Ectodermal cell (in vitro differentiated cells): ENCODE data around the gene FLNB.

Experiments used
- H3K27ac ChIP-seq: 2 replicates; pipeline ENCODE4 v1.7.0; 2013; ENCODE audit warnings: mild to moderate bottlenecking, low read depth, low read length; ENCODE audit not compliant: insufficient read depth, poor library complexity, severe bottlenecking
- H3K27me3 ChIP-seq: 2 replicates; pipeline ENCODE4 v1.7.0; 2013; ENCODE audit warnings: mild to moderate bottlenecking, low read length; ENCODE audit not compliant: insufficient read depth, control insufficient read depth, poor library complexity, severe bottlenecking
- H3K36me3 ChIP-seq: one replicate; pipeline ENCODE4 v1.7.0; 2013; ENCODE audit warnings: low read length; ENCODE audit not compliant: control insufficient read depth, insufficient read depth
- H3K4me1 ChIP-seq: one replicate; pipeline ENCODE4 v1.7.0; 2013; ENCODE audit warnings: low read length; ENCODE audit not compliant: control insufficient read depth, insufficient read depth
- H3K4me3 ChIP-seq: 2 replicates; pipeline ENCODE4 v1.7.0; 2013; ENCODE audit warnings: low read depth, low read length, control low read depth; ENCODE audit not compliant: insufficient read depth
- H3K9me3 ChIP-seq: 2 replicates; pipeline ENCODE4 v1.7.0; 2013; ENCODE audit warnings: mild to moderate bottlenecking, low read length, moderate library complexity; ENCODE audit not compliant: control insufficient read depth
- WGBS, 2 experiments: methylation state at CpG; one replicate each; pipeline ENCODE4 v1.1.7; 2013; ENCODE audit warnings: missing lambda C conversion rate in 2 of 2; 5-methylcytosine and 5-hydroxymethylcytosine counted together

The FLNB gene

DNA sequence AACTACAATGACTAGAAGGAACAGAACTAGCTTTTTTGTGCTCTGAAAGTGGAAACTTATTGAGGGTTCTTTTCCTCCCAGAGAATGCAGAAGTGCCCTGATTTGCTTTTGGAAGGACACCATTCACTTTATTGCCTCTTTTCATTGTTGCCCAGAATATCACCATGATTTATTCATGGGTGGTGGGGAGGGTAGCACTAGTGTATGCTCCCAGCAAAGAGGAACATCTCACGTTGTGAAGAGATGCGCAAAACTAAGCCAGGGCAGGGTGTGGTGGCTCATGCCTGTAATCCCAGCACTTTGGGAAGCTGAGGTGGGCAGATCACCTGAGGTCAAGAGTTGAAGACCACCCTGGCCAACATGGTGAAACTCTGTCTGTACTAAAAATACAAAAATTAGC lies 31.4 kb downstream of the FLNB start:
- H3K36me3 ChIP-seq: no peaks in the 10 kb centered on the region
- H3K4me1 ChIP-seq: peaks cover 24% of the 10 kb centered on the region
- no peaks in the 10 kb centered on the region for H3K9me3 ChIP-seq
- H3K4me3 ChIP-seq: no peak overlapping the region
- no peak overlapping the region for H3K27ac ChIP-seq
- 67 to 74% methylated on average over 2 of the region's 2 CpGs for WGBS, 2 experiments
- no peaks in the 10 kb centered on the region for H3K27me3 ChIP-seq

DNA sequence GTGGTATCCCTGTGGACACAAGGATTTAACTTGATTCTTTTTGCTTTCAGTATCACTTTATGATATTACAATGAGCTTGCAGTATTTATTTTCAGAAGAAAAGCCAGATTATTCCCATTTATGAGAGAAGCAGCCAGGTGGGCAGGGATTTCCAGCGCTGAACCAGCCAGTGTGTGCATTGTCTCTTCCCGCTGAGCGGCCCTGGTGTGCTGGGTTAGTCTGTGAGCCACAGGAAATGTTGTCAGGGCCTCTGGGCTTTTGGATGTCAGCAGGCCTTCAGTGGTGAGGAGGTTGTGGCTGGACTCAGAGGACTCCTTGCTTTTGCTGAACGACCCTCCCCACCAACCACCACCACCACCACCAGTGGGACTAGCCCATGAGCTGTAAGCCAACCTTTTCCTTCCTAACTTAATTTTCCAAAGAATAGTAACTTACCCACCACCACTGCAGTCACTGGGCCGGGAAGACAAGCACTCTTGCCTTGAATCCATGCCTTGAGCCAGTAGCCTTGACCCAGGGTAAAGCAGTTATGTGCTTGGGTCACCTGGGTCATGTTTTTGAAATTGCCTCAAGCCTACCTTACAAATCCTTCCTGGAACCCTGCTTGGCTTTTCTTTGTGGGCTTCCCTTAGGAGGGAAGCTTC lies 33.1 kb downstream of the FLNB start:
- Histone ChIP-seq H3K27ac (no peak overlapping the region), H3K36me3 (no peaks in the 10 kb centered on the region), H3K9me3 (no peaks in the 10 kb centered on the region), H3K27me3 (no peaks in the 10 kb centered on the region), H3K4me3 (no peak overlapping the region), H3K4me1 (peaks cover 24% of the 10 kb centered on the region)
- 56 to 59% methylated on average over 5 of the region's 5 CpGs for whole genome bisulfite sequencing, 2 experiments

DNA sequence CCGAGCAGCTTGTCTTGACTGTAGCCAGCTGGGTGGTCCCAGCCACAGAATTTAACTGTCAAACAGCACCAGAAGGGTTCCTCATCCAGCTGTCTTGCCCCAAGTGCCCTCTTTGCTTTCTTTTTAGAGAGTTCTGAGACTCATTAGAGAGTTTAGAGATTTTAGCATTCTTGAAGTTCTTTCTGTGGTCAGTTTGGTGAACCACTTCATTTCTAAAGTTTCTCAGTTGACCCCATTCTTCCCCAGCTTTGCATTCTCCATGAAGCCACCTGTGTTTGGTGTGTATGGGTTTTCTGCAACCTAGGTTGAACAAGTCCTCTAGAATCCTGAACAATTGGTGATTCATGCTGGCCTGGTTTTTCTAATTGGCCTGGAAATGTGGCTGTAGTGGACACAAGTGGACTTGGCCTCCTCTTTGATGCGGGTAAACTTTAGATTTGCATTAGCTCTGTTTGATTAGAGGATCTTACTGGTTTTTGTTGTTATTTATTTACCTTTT lies 33.7 kb downstream of the FLNB start:
- no peaks in the 10 kb centered on the region for H3K27me3 ChIP-seq
- no peak overlapping the region for H3K27ac ChIP-seq
- WGBS, 2 experiments: 47 to 53% methylated on average over 2 of the region's 2 CpGs
- H3K4me3 ChIP-seq: no peak overlapping the region
- peaks cover 24% of the 10 kb centered on the region for H3K4me1 ChIP-seq
- no peaks in the 10 kb centered on the region for H3K36me3 ChIP-seq
- no peaks in the 10 kb centered on the region for H3K9me3 ChIP-seq

DNA sequence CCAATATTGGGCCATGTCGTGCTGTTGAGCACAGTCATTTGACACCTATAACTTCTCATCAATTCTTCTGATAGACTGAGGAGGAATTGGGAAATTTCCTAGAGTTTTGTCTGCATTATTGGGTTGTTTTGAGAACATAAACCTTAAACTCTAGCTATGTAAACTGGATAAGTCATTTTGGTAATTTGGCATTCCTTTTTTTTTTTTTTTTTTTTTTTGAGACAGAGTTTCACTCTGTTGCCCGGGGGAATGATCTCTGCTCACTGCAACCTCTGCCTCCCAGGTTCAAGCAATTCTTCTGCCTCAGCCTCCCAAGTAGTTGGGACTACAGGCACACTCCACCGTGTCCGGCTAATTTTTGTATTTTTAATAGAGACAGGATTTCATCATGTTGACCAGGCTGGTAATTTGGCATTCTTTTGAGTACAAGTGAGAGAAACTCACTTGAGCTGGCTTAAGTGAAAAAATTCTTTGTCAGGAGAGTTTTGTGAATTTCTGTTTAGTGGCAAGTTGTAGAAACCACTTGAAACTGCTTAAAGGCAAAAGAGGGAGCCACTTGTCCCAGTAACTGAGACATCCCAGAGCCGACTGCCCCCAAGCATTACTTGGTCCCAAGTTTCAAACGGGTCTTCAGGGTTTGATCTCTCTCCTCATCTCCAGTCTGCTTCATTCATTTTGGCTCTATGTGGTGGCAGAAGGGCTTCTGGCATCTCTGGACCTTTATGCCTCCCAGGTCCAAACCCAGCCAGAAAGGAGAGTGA lies 34.9 kb downstream of the FLNB start:
- Histone ChIP-seq H3K27me3 (no peaks in the 10 kb centered on the region), H3K36me3 (no peaks in the 10 kb centered on the region), H3K4me1 (peaks cover 24% of the 10 kb centered on the region), H3K9me3 (no peaks in the 10 kb centered on the region), H3K27ac (no peak overlapping the region), H3K4me3 (no peak overlapping the region)
- WGBS, 2 experiments: 63 to 65% methylated on average over 6 of the region's 6 CpGs

DNA sequence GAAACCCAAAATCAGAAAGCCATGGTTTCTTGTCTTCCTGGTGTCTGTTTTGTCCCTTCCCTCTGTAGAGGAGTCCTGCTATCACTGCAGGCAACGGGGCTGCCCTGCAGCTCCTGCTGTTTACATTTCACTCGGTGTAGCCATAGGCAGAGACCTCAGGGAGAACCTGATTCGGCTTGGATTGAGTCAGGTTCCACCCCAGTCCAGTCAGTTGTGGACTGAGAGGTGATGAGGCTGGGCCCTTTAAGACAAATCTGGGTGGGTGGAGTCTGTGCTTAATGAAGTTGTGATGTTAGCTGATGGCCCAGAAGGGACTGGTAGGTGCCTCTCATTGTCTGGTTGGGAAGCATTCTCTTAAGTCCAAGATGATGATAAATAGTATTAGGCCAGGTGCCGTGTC lies 35.7 kb downstream of the FLNB start:
- Histone ChIP-seq H3K36me3 (no peaks in the 10 kb centered on the region), H3K27ac (no peak overlapping the region), H3K4me3 (no peak overlapping the region), H3K9me3 (no peaks in the 10 kb centered on the region), H3K27me3 (no peaks in the 10 kb centered on the region), H3K4me1 (peaks cover 24% of the 10 kb centered on the region)
- 58 to 65% methylated on average over 4 of the region's 4 CpGs for WGBS, 2 experiments

DNA sequence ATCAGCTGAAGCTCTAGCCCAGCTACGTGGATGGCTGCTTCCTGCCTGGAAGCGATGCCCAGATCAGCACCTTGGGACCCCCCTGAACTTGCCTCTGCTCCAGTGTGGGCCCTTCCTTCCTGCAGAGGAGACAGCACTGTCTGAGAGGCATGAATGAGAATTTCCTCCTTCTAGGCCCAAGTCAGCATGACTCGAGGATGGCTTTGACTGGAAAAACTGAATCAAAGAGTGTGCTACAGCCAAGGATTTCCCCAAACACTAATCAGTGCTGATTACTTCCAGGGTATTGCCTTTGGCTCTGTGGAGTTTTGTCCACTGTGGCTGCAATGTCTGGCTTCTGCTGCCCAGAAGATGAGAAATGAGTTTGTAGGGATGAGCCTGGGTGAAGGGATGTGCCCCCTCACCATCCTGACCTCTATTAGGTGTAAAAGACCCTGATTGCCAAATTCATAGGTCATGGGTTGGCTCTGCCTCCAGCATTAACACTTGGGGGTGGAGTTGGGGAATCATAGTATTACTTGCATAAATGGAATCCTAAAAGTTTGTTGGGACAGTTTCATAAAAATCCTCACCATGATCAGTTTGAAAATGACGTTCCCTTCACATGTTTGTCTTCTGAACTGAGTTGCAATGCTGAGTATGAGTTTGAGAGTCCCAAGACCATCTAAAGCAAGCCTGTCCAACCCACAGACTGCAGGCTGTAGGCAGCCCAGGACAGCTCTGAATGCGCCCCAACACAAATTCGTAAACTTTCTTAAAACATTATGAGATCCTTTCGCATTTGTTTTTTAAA lies 36.7 kb downstream of the FLNB start:
- H3K4me1 ChIP-seq: peaks cover 31% of the 10 kb centered on the region
- no peaks in the 10 kb centered on the region for H3K9me3 ChIP-seq
- H3K27ac ChIP-seq: no peak overlapping the region
- H3K4me3 ChIP-seq: no peak overlapping the region
- no peaks in the 10 kb centered on the region for H3K27me3 ChIP-seq
- no peaks in the 10 kb centered on the region for H3K36me3 ChIP-seq
- 88 to 91% methylated on average over 7 of the region's 7 CpGs for WGBS, 2 experiments

DNA sequence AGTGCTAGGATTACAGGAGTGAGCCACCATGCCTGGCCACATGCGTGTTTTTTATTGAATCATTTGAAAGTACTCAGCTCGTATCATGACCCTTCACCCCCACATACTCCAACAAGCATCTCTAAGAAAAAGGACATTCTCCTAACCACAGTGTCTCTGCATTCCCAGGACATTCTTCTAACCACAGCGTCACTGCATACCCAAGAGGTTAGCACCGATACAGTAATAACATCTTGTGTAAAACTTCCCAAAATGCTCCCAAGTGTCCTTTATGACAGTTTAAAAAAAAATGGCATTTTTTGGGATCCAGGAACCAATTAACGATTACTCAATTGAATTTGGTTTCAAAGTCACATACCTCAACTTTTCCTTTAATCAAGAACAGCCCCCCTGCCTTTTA lies 39.6 kb downstream of the FLNB start:
- no peaks in the 10 kb centered on the region for H3K36me3 ChIP-seq
- H3K4me3 ChIP-seq: no peak overlapping the region
- no peaks in the 10 kb centered on the region for H3K9me3 ChIP-seq
- no peaks in the 10 kb centered on the region for H3K27me3 ChIP-seq
- 91 to 95% methylated on average over 5 of the region's 5 CpGs for WGBS, 2 experiments
- H3K4me1 ChIP-seq: peaks cover 14% of the 10 kb centered on the region
- no peak overlapping the region for H3K27ac ChIP-seq

DNA sequence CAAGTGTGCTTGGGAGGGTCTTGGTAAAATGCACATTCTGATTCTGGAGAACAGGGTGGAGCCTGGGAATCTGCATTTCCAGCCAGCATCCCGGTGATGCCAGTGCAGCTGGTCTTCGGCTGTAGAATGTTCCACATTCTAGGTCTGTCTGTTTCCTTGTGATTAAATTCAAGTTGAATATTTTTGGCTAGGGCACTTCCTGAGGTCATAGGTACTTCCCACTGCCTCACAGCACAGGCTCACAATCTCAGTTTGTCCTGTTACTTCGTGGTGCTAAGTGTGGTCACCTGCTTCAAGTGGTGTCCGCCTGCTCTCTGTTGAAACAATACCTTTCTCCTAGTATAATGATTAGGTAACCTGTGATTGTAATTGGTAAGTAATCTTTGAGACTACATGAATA lies 40.1 kb downstream of the FLNB start:
- H3K4me3 ChIP-seq: no peak overlapping the region
- H3K4me1 ChIP-seq: peaks cover 10% of the 10 kb centered on the region
- H3K27ac ChIP-seq: no peak overlapping the region
- WGBS, 2 experiments: 75 to 82% methylated on average over 4 of the region's 4 CpGs
- H3K9me3 ChIP-seq: no peaks in the 10 kb centered on the region
- H3K36me3 ChIP-seq: no peaks in the 10 kb centered on the region
- H3K27me3 ChIP-seq: no peaks in the 10 kb centered on the region

DNA sequence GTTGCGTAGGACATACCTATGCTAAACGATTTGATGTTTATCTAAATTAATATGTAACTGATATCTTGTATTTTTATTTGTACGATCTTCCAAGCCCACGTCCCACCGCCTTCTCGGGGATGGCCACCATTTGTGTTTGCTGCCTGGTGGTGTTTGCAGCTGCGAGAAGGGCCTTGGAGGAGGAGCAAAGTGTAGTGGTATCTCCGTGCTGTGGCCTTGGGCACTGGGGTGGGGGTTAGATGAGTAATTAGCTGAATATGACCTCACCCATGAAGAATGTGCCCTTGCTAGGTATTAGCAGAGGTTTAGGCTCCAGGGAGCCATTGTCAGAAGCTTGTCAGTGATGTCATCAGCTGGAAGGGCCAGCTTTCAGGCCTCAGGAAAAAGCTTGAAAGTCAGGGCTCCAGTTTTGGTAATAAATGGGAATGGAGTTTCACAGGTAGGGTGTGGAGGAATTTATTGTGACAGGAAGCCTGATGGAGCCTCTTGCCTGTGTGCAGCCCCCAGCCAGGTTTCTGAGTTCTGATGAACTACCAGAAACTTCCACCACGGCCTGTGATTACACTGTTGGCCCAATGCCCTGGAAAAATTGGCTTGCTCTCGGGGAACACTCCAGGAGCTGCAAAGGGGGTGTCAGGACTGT lies 41.0 kb downstream of the FLNB start:
- Histone ChIP-seq H3K36me3 (no peaks in the 10 kb centered on the region), H3K27ac (no peak overlapping the region), H3K27me3 (no peaks in the 10 kb centered on the region), H3K9me3 (no peaks in the 10 kb centered on the region), H3K4me1 (peaks cover 7% of the 10 kb centered on the region), H3K4me3 (no peak overlapping the region)
- WGBS, 2 experiments: 55 to 65% methylated on average over 8 to 10 of the region's 10 CpGs

DNA sequence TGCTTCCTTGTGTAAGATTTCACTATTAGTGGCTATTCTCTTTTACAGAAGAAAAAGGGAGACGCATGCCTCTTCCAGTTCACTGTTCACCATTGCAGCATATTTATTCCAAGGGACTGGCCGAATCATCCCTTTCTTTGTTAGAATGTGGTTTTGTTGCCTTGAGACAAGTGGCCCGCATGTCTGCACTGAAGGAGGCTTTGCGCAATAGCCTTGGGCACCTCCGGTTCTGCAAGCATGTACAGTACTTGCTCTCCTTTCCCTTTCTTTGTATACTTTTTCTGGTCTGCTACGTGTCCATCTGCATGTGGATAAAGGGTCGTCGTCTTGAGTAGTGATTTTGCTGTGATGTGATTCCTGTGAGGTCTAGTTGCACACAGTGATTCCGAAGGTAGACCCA lies 43.0 kb downstream of the FLNB start:
- no peak overlapping the region for H3K27ac ChIP-seq
- peaks cover 7% of the 10 kb centered on the region for H3K4me1 ChIP-seq
- no peaks in the 10 kb centered on the region for H3K36me3 ChIP-seq
- 85 to 91% methylated on average over 9 of the region's 9 CpGs for WGBS, 2 experiments
- no peaks in the 10 kb centered on the region for H3K27me3 ChIP-seq
- no peaks in the 10 kb centered on the region for H3K9me3 ChIP-seq
- no peak overlapping the region for H3K4me3 ChIP-seq
